HepG2 (cell line): ENCODE data around the gene PID1. TPM values are rescaled to one million over a fixed set of nuclear protein-coding genes. Genes with fewer than 3 reads are reported as not detected.

Source experiments
- ATAC-seq: fragments of 200-7000 bp; cut with Tn5 transposase; 3 replicates; pipeline ENCODE4 v1.9.1; 2020; ENCODE audit warnings: mild to moderate bottlenecking, moderate library complexity
- BruUV-seq: library from RNA; stranded (reverse); fragments of 400-500 nt; replicated peaks from 2 replicates; lab custom pipeline; 2021; lab: Mats Ljungman, UMichigan
- CTCF ChIA-PET: fragments of 300-600 bp; formaldehyde crosslinking; extraction: SDS; loops from one replicate; lab custom pipeline; 2021; ENCODE audit warnings: low total read pairs, inconsistent platforms, low intra/inter-chr PET ratio; lab: Yijun Ruan, JAX
- POLR2A ChIA-PET: fragments of 350-600 bp; sonication (Branson Sonifier 250); formaldehyde crosslinking; loops from one replicate; lab custom pipeline; 2020; ENCODE audit warnings: antibody characterized with exemption, inconsistent platforms; lab: Yijun Ruan, JAX
- DNase-seq: peaks from one replicate; pipeline ENCODE4 v3.0.0-alpha.2; 2015; ENCODE audit warnings: low spot score
- FAIRE-seq: peaks from 3 replicates; lab custom pipeline; 2011; peaks lifted over from hg19 to GRCh38; lab: Jason Lieb, UNC
- H2AFZ ChIP-seq: one replicate; pipeline ENCODE4 v1.6.1; 2011; ENCODE audit warnings: low read length, inconsistent platforms
- H3K27ac ChIP-seq: fragments of 300-600 bp; 3 replicates; pipeline ENCODE4 v1.8.0; 2011; ENCODE audit warnings: mixed run types, mild to moderate bottlenecking, mixed read lengths, low read length, inconsistent platforms; ENCODE audit not compliant: insufficient read depth; ENCODE audit errors: extremely low read length
- H3K27me3 ChIP-seq, 2 experiments: fragments of 200-600 bp in 1 of 2; 2 replicates in 1 of 2; 3 replicates in 1 of 2; pipeline versions ENCODE4 v1.6.0 to v1.8.0; 2011; ENCODE audit warnings: low read length in 2 of 2, mild to moderate bottlenecking in 2 of 2, moderate library complexity in 2 of 2, inconsistent platforms in 1 of 2; ENCODE audit not compliant: insufficient read depth in 2 of 2, control insufficient read depth in 1 of 2
- H3K36me3 ChIP-seq, 2 experiments: fragments of 200-600 bp in 1 of 2; replicated peaks in 1 of 2; 2 replicates in 1 of 2; 3 replicates in 1 of 2; pipeline versions ENCODE4 v1.5.1 to v1.8.0; 2011; ENCODE audit warnings: low read length in 2 of 2, inconsistent platforms in 1 of 2; ENCODE audit not compliant: insufficient read depth in 2 of 2, control insufficient read depth in 1 of 2
- H3K4me1 ChIP-seq: 2 replicates; pipeline ENCODE4 v1.5.1; 2012; ENCODE audit warnings: low read length, inconsistent platforms; ENCODE audit not compliant: insufficient read depth
- H3K4me2 ChIP-seq: 2 replicates; pipeline ENCODE4 v1.6.0; 2011; ENCODE audit warnings: low read depth, low read length, inconsistent platforms
- H3K4me3 ChIP-seq, 3 experiments: fragments of 200-600 bp in 1 of 3; sonication (generic), shearing (Covaris generic) in 1 of 3; replicated peaks in 1 of 3; 2 replicates each; pipeline ENCODE4 v1.5.1; 2011 to 2016; ENCODE audit warnings: low read length in 3 of 3, inconsistent platforms in 2 of 3, low read depth in 2 of 3, mild to moderate bottlenecking in 2 of 3, control low read depth in 1 of 3, mixed read lengths in 1 of 3; ENCODE audit not compliant: insufficient read depth in 1 of 3
- H3K79me2 ChIP-seq: one replicate; pipeline ENCODE4 v1.6.1; 2011; ENCODE audit warnings: low read length, inconsistent platforms; ENCODE audit not compliant: insufficient read depth
- H3K9ac ChIP-seq: 2 replicates; pipeline ENCODE4 v1.6.0; 2011; ENCODE audit warnings: mild to moderate bottlenecking, low read depth, low read length, inconsistent platforms; ENCODE audit not compliant: insufficient read depth
- H3K9me3 ChIP-seq: 2 replicates; pipeline ENCODE4 v1.5.1; 2012; ENCODE audit warnings: mild to moderate bottlenecking, low read length
- H4K20me1 ChIP-seq: 2 replicates; pipeline ENCODE4 v1.6.0; 2011; ENCODE audit warnings: inconsistent platforms, mild to moderate bottlenecking, low read length, moderate library complexity; ENCODE audit not compliant: insufficient read depth
- FOXJ3 ChIP-seq: sonication (generic); formaldehyde crosslinking; IDR thresholded peaks from 2 replicates; pipeline ENCODE4 v1.4.0; 2020; ENCODE audit warnings: missing genetic modification reagents, mild to moderate bottlenecking, borderline replicate concordance
- FOXO4 ChIP-seq: sonication (generic); formaldehyde crosslinking; conservative IDR thresholded peaks from 2 replicates; pipeline ENCODE4 v1.8.1; 2023; ENCODE audit warnings: missing genetic modification reagents
- KAT7 ChIP-seq: IDR thresholded peaks from 2 replicates; pipeline ENCODE4 v1.6.1; 2018; ENCODE audit warnings: borderline replicate concordance, missing compliant biosample characterization
- MTA1 ChIP-seq: sonication (generic); formaldehyde crosslinking; IDR thresholded peaks from 2 replicates; pipeline ENCODE4 v1.4.0; 2020; ENCODE audit warnings: missing genetic modification reagents, mild to moderate bottlenecking, borderline replicate concordance
- NFKBIZ ChIP-seq: IDR thresholded peaks from 2 replicates; pipeline ENCODE4 v1.6.1; 2018; ENCODE audit warnings: missing genetic modification reagents, missing compliant biosample characterization
- NR1H2 ChIP-seq: sonication (generic); formaldehyde crosslinking; IDR thresholded peaks from 2 replicates; pipeline ENCODE4 v1.8.1; 2022; ENCODE audit warnings: low read depth, missing genetic modification reagents, borderline replicate concordance
- ONECUT2 ChIP-seq: sonication (generic); formaldehyde crosslinking; IDR thresholded peaks from 2 replicates; pipeline ENCODE4 v1.4.0; 2020; ENCODE audit warnings: missing genetic modification reagents
- PCBP1 ChIP-seq: fragments of 200-400 bp; formaldehyde crosslinking; IDR thresholded peaks from 2 replicates; pipeline ENCODE4 v1.6.1; 2017; ENCODE audit warnings: mild to moderate bottlenecking, low read depth, low read length, borderline replicate concordance
- RBAK ChIP-seq: sonication (generic); formaldehyde crosslinking; IDR thresholded peaks from 2 replicates; pipeline ENCODE4 v1.5.1; 2020; ENCODE audit warnings: mild to moderate bottlenecking, missing genetic modification reagents
- SRY ChIP-seq: sonication (generic); formaldehyde crosslinking; IDR thresholded peaks from 2 replicates; pipeline ENCODE4 v1.8.0; 2022; ENCODE audit warnings: mild to moderate bottlenecking, missing genetic modification reagents
- ZNF724P ChIP-seq: sonication (generic); formaldehyde crosslinking; IDR thresholded peaks from 2 replicates; pipeline ENCODE4 v1.8.0; 2022; ENCODE audit warnings: missing genetic modification reagents, borderline replicate concordance
- ZNF790 ChIP-seq: sonication (generic); formaldehyde crosslinking; IDR thresholded peaks from 2 replicates; pipeline ENCODE4 v1.8.0; 2022; ENCODE audit warnings: missing genetic modification reagents, mild to moderate bottlenecking, borderline replicate concordance
- WGBS: methylation state at CpG from one replicate; pipeline ENCODE4 v1.1.6; 2017; ENCODE audit warnings: low lambda C conversion rate; 5-methylcytosine and 5-hydroxymethylcytosine counted together
- in situ Hi-C: cut with HindIII; loops from 2 replicates; pipeline ENCODE4 v1.10.0; 2017; ENCODE audit warnings: low pct_unique_long_range_greater_than_20kb; ENCODE audit not compliant: extremely low pct_ligation_motif_present
- intact Hi-C: fragments of 100-400 bp; cut with micrococcal nuclease; formaldehyde crosslinking; loops from one replicate; pipeline ENCODE4 v1.10.0; 2022; ENCODE audit not compliant: unreplicated experiment
- polyA plus RNA-seq, 8 experiments: library from polyadenylated mRNA; depleted of rRNA in 3 of 8; stranded (reverse) in 7 of 8; unstranded in 1 of 8; fragments of >200 nt; fragmentation: Illumina TruSeq in 4 of 8; extraction: Trizol in 4 of 8; gene quantifications; 2 replicates each; pipeline versions ENCODE4 v1.2.1 to v1.2.3, GENCODE V29; 2011 to 2016; ENCODE audit warnings: low read depth in 4 of 8, missing spikeins in 1 of 8, mixed read lengths in 1 of 8; ENCODE audit not compliant: insufficient read depth in 1 of 8
- total RNA-seq, 5 experiments: library from RNA; depleted of rRNA; stranded (reverse); fragments of >200 nt; fragmentation: Illumina TruSeq; extraction: Trizol; gene quantifications; 2 replicates each; pipeline ENCODE4 v1.2.3, GENCODE V29; 2016; ENCODE audit warnings: low read depth in 1 of 5

The PID1 gene
- total and polyA plus RNA-seq, 2 of the 13 experiments (the other 11 are each of a cell fraction or from before 2014, with no cell fraction given) = 0.15 to 0.18 TPM

DNA sequence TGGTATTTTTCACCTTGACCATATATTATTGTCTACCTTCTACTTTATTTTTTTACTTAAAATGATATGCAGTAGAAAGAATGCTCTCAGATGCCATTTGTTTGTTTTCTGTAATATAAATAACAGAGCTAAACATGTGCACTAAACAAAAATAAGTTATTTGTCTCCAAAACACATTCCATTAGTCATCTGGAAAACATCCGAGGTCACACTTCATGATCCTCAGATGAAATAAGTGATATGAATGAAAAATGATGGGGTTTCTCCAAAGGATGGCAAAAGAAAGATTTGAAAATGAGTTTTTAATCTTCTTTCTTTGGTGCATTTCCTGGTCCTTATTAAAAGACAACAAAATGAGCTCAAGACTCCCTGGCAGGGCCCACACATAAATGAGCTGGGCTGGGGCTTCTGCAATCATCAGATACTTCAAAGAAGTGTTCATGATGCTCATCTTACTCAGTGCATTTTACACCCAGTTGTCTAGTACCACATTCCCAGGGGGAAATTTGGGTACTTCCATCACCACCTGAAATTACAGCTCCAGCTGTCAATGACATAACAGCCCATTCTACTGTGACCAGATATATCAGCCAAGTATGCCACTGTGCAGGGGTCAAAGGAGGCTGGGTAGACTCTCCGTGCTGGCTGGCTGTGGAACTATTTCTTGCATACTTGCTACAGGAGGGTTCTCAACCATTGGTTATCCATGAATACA is 283.5 kb downstream of the PID1 start:
- in situ Hi-C loops (no loop called here), intact Hi-C loops (no loop called here)
- WGBS = 8% methylated on average over 2 of the region's 2 CpGs
- no peak for FAIRE-seq
- no peak for DNase-seq
- CTCF ChIA-PET = no interaction called here
- Histone ChIP-seq H3K36me3 (no peaks in the 10 kb centered on the region), H4K20me1 (no peaks in the 10 kb centered on the region), H3K9me3 (peaks cover 100% of the 10 kb centered on the region), H3K4me2 (no peak overlapping the region), H3K79me2 (no peaks in the 10 kb centered on the region), H3K4me3 (no peak overlapping the region), H3K27ac (no peak overlapping the region), H3K9ac (no peak overlapping the region), H3K4me1 (no peaks in the 10 kb centered on the region), H2AFZ (no peak overlapping the region), H3K27me3 (no peaks in the 10 kb centered on the region)
- ATAC-seq = no peak
- TF ChIP-seq ZNF790 (CRISPR knock-in tag) (no peak), SRY (CRISPR knock-in tag) (no peak), PCBP1 (no peak), ZNF724P (CRISPR knock-in tag) (no peak), MTA1 (CRISPR knock-in tag) (no peak)
- no TSS peak for BruUV-seq
- POLR2A ChIA-PET = no interaction called here

DNA sequence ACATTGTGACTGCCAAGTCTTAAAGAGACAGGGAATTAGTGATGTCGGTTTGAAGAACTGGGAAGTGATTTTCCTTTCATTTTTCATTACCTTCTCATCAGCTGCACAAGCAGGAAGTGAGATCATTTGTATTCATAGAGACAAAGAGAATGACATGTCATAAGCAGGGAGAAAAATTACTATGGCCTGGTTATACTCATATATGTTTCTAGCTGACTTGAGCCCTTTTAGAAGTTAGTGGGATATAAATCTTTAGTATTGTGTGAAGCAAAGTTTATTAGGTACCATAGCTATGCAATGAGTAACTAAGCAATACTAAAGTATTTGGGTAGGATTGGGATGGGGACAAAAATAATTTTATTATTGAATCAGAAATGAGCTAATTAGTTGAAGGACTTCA is 284.1 kb downstream of the PID1 start:
- no peaks in the 10 kb centered on the region for H3K27me3 ChIP-seq
- no peaks in the 10 kb centered on the region for H3K79me2 ChIP-seq
- H3K36me3 ChIP-seq = no peaks in the 10 kb centered on the region
- TF ChIP-seq FOXJ3 (no peak), NR1H2 (CRISPR knock-in tag) (no peak), KAT7 (no peak), NFKBIZ (CRISPR knock-in tag) (no peak), ONECUT2 (CRISPR knock-in tag) (no peak), RBAK (no peak), FOXO4 (CRISPR knock-in tag) (no peak)
- CTCF ChIA-PET = no interaction called here
- no peak overlapping the region for H3K9ac ChIP-seq
- ATAC-seq = no peak
- H2AFZ ChIP-seq = no peak overlapping the region
- no peak overlapping the region for H3K4me3 ChIP-seq
- DNase-seq = no peak
- peaks cover 100% of the 10 kb centered on the region for H3K9me3 ChIP-seq
- POLR2A ChIA-PET = no interaction called here
- H3K4me2 ChIP-seq = no peak overlapping the region
- H3K4me1 ChIP-seq = no peaks in the 10 kb centered on the region
- FAIRE-seq = no peak
- WGBS = 6% methylated on average over 1 of the region's 1 CpG
- in situ Hi-C loops = no loop called here
- no peaks in the 10 kb centered on the region for H4K20me1 ChIP-seq
- intact Hi-C loops = no loop called here
- no TSS peak for BruUV-seq
- H3K27ac ChIP-seq = no peak overlapping the region
